Measurements from ENCODE around the gene USP17L19.
"Not testable (repeated sequence)": the region's sequence is repeated elsewhere in the genome, so short reads cannot be mapped to it uniquely, and the experiment has no call there.

USP17L19 gene

GRCh38 chr4:9253078-9253477 lies at the start of gene USP17L19:
Gene USP17L19, plus strand, starts transcription at chr4:9253378. Its CDS starts 0 bp downstream, at chr4:9253378.
- DNase-seq = not testable (repeated sequence)

- not testable (repeated sequence) for DNase-seq
Measured at GRCh38 chr4:9210357-9210756, 42.8 kb upstream of the USP17L19 start, which contains the start of gene USP17L10. Gene USP17L10, plus strand, starts transcription at chr4:9210657. Its CDS starts 0 bp downstream, at chr4:9210657.

- not testable (repeated sequence) for DNase-seq
Measured at GRCh38 chr4:9214701-9215100, 38.5 kb upstream of the USP17L19 start.

- not testable (repeated sequence) for DNase-seq
Measured at GRCh38 chr4:9215105-9215504, 38.1 kb upstream of the USP17L19 start, which contains the start of gene USP17L11. Gene USP17L11, plus strand, starts transcription at chr4:9215405. Its CDS starts 0 bp downstream, at chr4:9215405.

- DNase-seq = not testable (repeated sequence)
Measured at GRCh38 chr4:9219852-9220251, 33.3 kb upstream of the USP17L19 start, which contains the start of gene USP17L12. Gene USP17L12, plus strand, starts transcription at chr4:9220152. Its CDS starts 0 bp downstream, at chr4:9220152.

GRCh38 chr4:9224596-9224995 lies 28.6 kb upstream of the USP17L19 start, which contains the start of gene USP17L13:
Gene USP17L13, plus strand, starts transcription at chr4:9224896. Its CDS starts 0 bp downstream, at chr4:9224896.
- not testable (repeated sequence) for DNase-seq

GRCh38 chr4:9230249-9230648 lies 22.9 kb upstream of the USP17L19 start:
- not testable (repeated sequence) for DNase-seq

GRCh38 chr4:9234085-9234484 lies 19.1 kb upstream of the USP17L19 start, which contains the start of gene USP17L15:
Gene USP17L15, plus strand, starts transcription at chr4:9234385. Its CDS starts 0 bp downstream, at chr4:9234385.
- not testable (repeated sequence) for DNase-seq

- DNase-seq = not testable (repeated sequence)
Measured at GRCh38 chr4:9238461-9238860, 14.7 kb upstream of the USP17L19 start.

- not testable (repeated sequence) for DNase-seq
Measured at GRCh38 chr4:9243579-9243978, 9.6 kb upstream of the USP17L19 start, which contains the start of gene USP17L17. Gene USP17L17, plus strand, starts transcription at chr4:9243879. Its CDS starts 0 bp downstream, at chr4:9243879.

- DNase-seq = not testable (repeated sequence)
Measured at GRCh38 chr4:9247953-9248680, 5.1 kb upstream of the USP17L19 start, which contains the start of gene USP17L18. Gene USP17L18, plus strand, starts transcription at chr4:9248630. Its CDS starts 0 bp downstream, at chr4:9248630.

- not testable (repeated sequence) for DNase-seq
Measured at GRCh38 chr4:9257824-9258223, 4.6 kb downstream of the USP17L19 start, which contains the start of gene USP17L20. Gene USP17L20, plus strand, starts transcription at chr4:9258124. Its CDS starts 0 bp downstream, at chr4:9258124.

GRCh38 chr4:9262572-9262971 lies 9.4 kb downstream of the USP17L19 start, which contains the start of gene USP17L21:
Gene USP17L21, plus strand, starts transcription at chr4:9262872. Its CDS starts 0 bp downstream, at chr4:9262872.
- not testable (repeated sequence) for DNase-seq

GRCh38 chr4:9267319-9267718 lies 14.1 kb downstream of the USP17L19 start, which contains the start of gene USP17L22:
Gene USP17L22, plus strand, starts transcription at chr4:9267619. Its CDS starts 0 bp downstream, at chr4:9267619.
- DNase-seq = not testable (repeated sequence)

- not testable (repeated sequence) for DNase-seq
Measured at GRCh38 chr4:9271719-9272118, 18.5 kb downstream of the USP17L19 start.
